ENCODE data around the gene LIMD2. TPM values are rescaled to one million over a fixed set of nuclear protein-coding genes. Genes with fewer than 3 reads are reported as not detected.

LIMD2 gene
- total and polyA plus RNA-seq, 4 donors: 26.4 to 69.5 (median 30.5) TPM

- Histone ChIP-seq H3K27me3 (ENCODE audit: control insufficient read depth in 3 of 3, insufficient read depth in 3 of 3, low read length in 2 of 3) (no peaks in the 10 kb centered on the region), H3K9me3 (ENCODE audit: control insufficient read depth in 4 of 4, insufficient read depth in 3 of 4, low read length in 3 of 4) (no peaks in the 10 kb centered on the region), H3K27ac (ENCODE audit: low read depth in 1 of 2, low read length in 1 of 2) (no peak overlapping the region), H3K4me1 (ENCODE audit: control insufficient read depth in 5 of 5, insufficient read depth in 5 of 5, low read length in 5 of 5) (peaks cover 0 to 19% (median 8%) of the 10 kb centered on the region in 5 donors), H3K9ac (ENCODE audit: insufficient read depth in 1 of 2, low read length in 2 of 2) (no peak overlapping the region), H3K36me3 (ENCODE audit: control insufficient read depth in 4 of 4, insufficient read depth in 4 of 4, low read length in 4 of 4) (peaks cover 1 to 27% (median 15%) of the 10 kb centered on the region in 4 donors), H3K4me3 (no peak overlapping the region)
- TF ChIP-seq CTCF (IDR thresholded peaks at IDR 0.05; ENCODE audit: control extremely low read depth, extremely low read depth): no peak
- no peak for ATAC-seq (ENCODE audit: insufficient read depth, low FRiP score)
- no peak for DNase-seq
- WGBS, 2 donors: 86 to 93% methylated on average over 16 of the region's 16 CpGs
These were observed 3.8 kb upstream of the LIMD2 start for GRCh38 chr17:63703556-63704258.

- peaks cover 0 to 19% (median 8%) of the 10 kb centered on the region in 5 donors for H3K4me1 ChIP-seq (ENCODE audit: control insufficient read depth in 5 of 5, insufficient read depth in 5 of 5, low read length in 5 of 5)
- peaks cover 0 to 27% (median 14%) of the 10 kb centered on the region in 4 donors for H3K36me3 ChIP-seq (ENCODE audit: control insufficient read depth in 4 of 4, insufficient read depth in 4 of 4, low read length in 4 of 4)
- no peak for ATAC-seq (ENCODE audit: insufficient read depth, low FRiP score)
- H3K4me3 ChIP-seq: no peak overlapping the region
- no peak overlapping the region for H3K9ac ChIP-seq (ENCODE audit: insufficient read depth in 1 of 2, low read length in 2 of 2)
- no peaks in the 10 kb centered on the region for H3K9me3 ChIP-seq (ENCODE audit: control insufficient read depth in 4 of 4, insufficient read depth in 3 of 4, low read length in 3 of 4)
- TF ChIP-seq CTCF (IDR thresholded peaks at IDR 0.05; ENCODE audit: control extremely low read depth, extremely low read depth): no peak
- no peaks in the 10 kb centered on the region for H3K27me3 ChIP-seq (ENCODE audit: control insufficient read depth in 3 of 3, insufficient read depth in 3 of 3, low read length in 2 of 3)
- H3K27ac ChIP-seq (ENCODE audit: low read depth in 1 of 2, low read length in 1 of 2): no peak overlapping the region
- DNase-seq: no peak
- WGBS, 2 donors: 84 to 94% methylated on average over 5 of the region's 5 CpGs
These were observed 3.1 kb upstream of the LIMD2 start for GRCh38 chr17:63703029-63703428.

GRCh38 chr17:63702721-63703015 is 2.7 kb upstream of the LIMD2 start:
- Histone ChIP-seq H3K27ac (ENCODE audit: low read depth in 1 of 2, low read length in 1 of 2) (no peak overlapping the region), H3K27me3 (ENCODE audit: control insufficient read depth in 3 of 3, insufficient read depth in 3 of 3, low read length in 2 of 3) (no peaks in the 10 kb centered on the region), H3K4me1 (ENCODE audit: control insufficient read depth in 5 of 5, insufficient read depth in 5 of 5, low read length in 5 of 5) (peaks cover 0 to 19% (median 8%) of the 10 kb centered on the region in 5 donors), H3K9me3 (ENCODE audit: control insufficient read depth in 4 of 4, insufficient read depth in 3 of 4, low read length in 3 of 4) (no peaks in the 10 kb centered on the region), H3K36me3 (ENCODE audit: control insufficient read depth in 4 of 4, insufficient read depth in 4 of 4, low read length in 4 of 4) (peaks cover 0 to 27% (median 14%) of the 10 kb centered on the region in 4 donors), H3K4me3 (no peak overlapping the region), H3K9ac (ENCODE audit: insufficient read depth in 1 of 2, low read length in 2 of 2) (no peak overlapping the region)
- TF ChIP-seq CTCF (IDR thresholded peaks at IDR 0.05; ENCODE audit: control extremely low read depth, extremely low read depth): no peak
- DNase-seq (no peak), ATAC-seq (ENCODE audit: insufficient read depth, low FRiP score) (no peak)
- WGBS, 2 donors: 84 to 86% methylated on average over 6 of the region's 6 CpGs

All from lung (tissue), 12 donors.